Thyroid gland (tissue), 4 donors: ENCODE results near the gene MTA1. TPM values are rescaled to one million over a fixed set of nuclear protein-coding genes. Genes with fewer than 3 reads are reported as not detected.

Source experiments
- DNase-seq, 2 donors: peaks; one replicate each; pipeline ENCODE4 v3.0.0-alpha.2; 2019
- H3K27ac ChIP-seq, 3 donors: fragments of 200-600 bp; sonication (generic); 1 replicate in 2 of 3; 2 replicates in 1 of 3; pipeline ENCODE4 v1.5.1; 2016 to 2019; ENCODE audit warnings: mild to moderate bottlenecking in 1 of 3, moderate library complexity in 1 of 3
- H3K27me3 ChIP-seq: fragments of 200-600 bp; sonication (generic); one replicate; pipeline ENCODE4 v1.5.1; 2019
- H3K36me3 ChIP-seq, 2 donors: fragments of 200-600 bp; sonication (generic); one replicate each; pipeline ENCODE4 v1.5.1; 2016 to 2019
- H3K4me1 ChIP-seq, 2 donors: fragments of 200-600 bp; sonication (generic); one replicate each; pipeline ENCODE4 v1.5.1; 2017 to 2019
- H3K4me3 ChIP-seq, 3 donors: fragments of 200-600 bp; sonication (generic); replicated peaks in 1 of 3; 1 replicate in 2 of 3; 2 replicates in 1 of 3; pipeline ENCODE4 v1.5.1; 2016; ENCODE audit warnings: mild to moderate bottlenecking in 1 of 3
- H3K9me3 ChIP-seq: fragments of 200-600 bp; sonication (generic); one replicate; pipeline ENCODE4 v1.5.1; 2017
- CTCF ChIP-seq, 6 experiments: fragments of 200-600 bp in 3 of 6; fragments of 450-650 bp in 3 of 6; sonication (generic) in 3 of 6; IDR thresholded peaks; one replicate each; pipeline ENCODE4 v1.5.1; 2016 to 2019; ENCODE audit warnings: antibody characterized with exemption in 6 of 6, mild to moderate bottlenecking in 2 of 6, inconsistent platforms in 1 of 6, moderate library complexity in 1 of 6
- POLR2A ChIP-seq, 2 donors: fragments of 450-650 bp; IDR thresholded peaks; one replicate each; pipeline ENCODE4 v1.6.1; 2017; ENCODE audit warnings: antibody characterized with exemption in 2 of 2, mild to moderate bottlenecking in 2 of 2, moderate library complexity in 1 of 2
- WGBS, 2 donors: methylation state at CpG; one replicate each; pipeline ENCODE4 v1.1.5; 2017; 5-methylcytosine and 5-hydroxymethylcytosine counted together
- intact Hi-C: fragments of 100-400 bp; cut with DNase I; formaldehyde crosslinking; loops from one replicate; pipeline ENCODE4 v1.15.1; 2023
- total RNA-seq, 4 donors: library from RNA; depleted of rRNA; stranded (reverse); fragments of >200 nt; gene quantifications; one replicate each; pipeline ENCODE4 v1.2.3, GENCODE V29; 2016

MTA1 gene
- total RNA-seq, 4 donors from 2014 or later, result 66.2 to 111 (median 90.0) TPM

DNA sequence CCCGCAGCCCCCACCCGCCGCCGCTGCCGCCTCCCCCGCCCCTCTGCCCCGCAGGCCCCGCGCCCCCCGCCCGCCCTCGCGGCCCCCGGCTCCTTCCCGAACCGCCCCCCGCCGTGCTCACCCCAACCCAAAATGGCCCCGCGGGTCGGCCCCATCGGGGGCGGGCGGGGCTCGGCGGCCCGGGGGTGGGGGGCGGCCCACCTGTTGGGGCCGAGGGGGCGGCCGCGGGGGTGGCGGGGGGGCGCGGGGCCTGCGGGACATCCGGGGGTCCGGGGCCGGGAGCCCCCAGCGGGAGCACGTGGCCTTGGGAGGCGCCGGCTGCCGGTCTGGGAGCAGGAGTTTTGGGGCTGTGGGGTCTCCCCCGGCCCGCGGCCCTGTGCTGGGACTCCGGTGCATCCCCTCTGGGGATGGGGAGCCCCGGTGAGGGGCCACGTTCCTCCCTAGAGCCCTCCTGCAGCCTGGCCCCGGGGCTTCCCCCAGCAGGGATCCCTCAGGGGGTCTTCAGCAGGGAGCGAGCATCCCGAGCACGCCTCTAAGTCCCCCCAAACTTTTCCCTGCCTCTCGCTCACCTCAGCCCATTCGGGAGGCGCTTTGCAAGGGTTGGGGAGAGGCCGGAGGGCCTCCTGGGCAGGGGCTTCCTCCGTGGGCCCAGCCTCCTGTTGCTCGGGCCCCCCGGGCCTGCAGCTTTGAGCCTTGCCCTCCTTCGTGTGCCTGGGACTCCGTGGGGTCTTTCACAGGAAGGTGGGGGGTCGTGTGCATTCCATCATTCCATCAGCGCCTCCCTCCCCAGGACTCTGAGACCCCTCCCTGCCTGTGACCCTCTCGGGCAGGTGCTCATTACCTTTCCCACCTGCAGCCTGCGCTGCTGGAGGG, 710 bp downstream of the MTA1 start:
- H3K27ac ChIP-seq, result peak overlapping the region; percentile 29 to 74 (median 49)
- no peaks in the 10 kb centered on the region for H3K9me3 ChIP-seq
- H3K4me3 ChIP-seq, result peak overlapping the region; percentile 17 to 77 (median 47)
- H3K4me1 ChIP-seq, result peaks cover 26 to 32% of the 10 kb centered on the region in 2 donors
- WGBS, 2 donors, result 8 to 9% methylated on average over 19 to 20 of the region's 67 CpGs
- intact Hi-C loops, result no loop called here
- H3K27me3 ChIP-seq, result no peaks in the 10 kb centered on the region
- no peaks in the 10 kb centered on the region for H3K36me3 ChIP-seq
- no peak for DNase-seq
- TF ChIP-seq CTCF (IDR thresholded peaks at IDR 0.05), result no peak
- TF ChIP-seq POLR2A (IDR thresholded peaks at IDR 0.05), result no peak

DNA sequence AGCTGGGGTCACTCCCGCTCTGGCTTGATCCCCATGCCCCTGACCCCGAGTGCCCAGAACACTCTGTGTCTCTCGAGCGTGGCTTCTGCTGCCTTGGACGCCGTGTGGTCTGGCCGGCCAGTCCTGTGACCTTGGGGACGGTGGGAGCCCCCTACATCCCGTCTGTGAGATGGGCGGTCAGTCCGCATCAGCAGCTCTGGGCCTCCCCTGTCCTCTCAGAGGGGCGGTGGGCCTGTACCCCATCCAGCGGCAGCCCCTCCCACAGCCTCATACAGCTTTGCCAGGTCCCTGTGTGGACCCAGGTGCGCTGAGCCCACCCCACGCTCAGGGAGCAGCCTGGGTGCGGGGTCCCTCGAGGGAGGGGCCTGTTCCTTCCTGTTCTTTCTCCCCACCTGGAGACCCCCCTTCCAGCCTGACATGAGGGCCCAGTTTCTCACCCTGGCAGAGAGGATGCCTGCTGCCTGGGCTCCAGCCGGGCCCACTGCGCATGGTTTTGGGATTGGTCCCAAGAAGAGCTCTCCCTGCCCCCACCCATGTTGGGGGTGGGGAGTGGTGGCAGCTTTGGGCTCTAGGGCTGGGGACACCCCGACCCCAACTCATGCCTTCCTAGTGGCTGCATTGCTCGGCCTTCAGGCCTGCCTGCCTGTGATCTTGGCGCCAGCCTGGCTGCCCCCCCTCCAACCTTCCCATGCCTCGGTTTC, 1.5 kb downstream of the MTA1 start:
- WGBS, 2 donors, result 59 to 69% methylated on average over 13 of the region's 23 CpGs
- Histone ChIP-seq H3K4me3 (peak overlapping the region in 1 of 3 donors; percentile 77), H3K36me3 (no peaks in the 10 kb centered on the region), H3K9me3 (no peaks in the 10 kb centered on the region), H3K27me3 (no peaks in the 10 kb centered on the region), H3K4me1 (peaks cover 23 to 29% of the 10 kb centered on the region in 2 donors), H3K27ac (peak overlapping the region in 2 of 3 donors; percentile 15 to 28)
- intact Hi-C loops, result no loop called here
- TF ChIP-seq POLR2A (IDR thresholded peaks at IDR 0.05), result no peak
- TF ChIP-seq CTCF (IDR thresholded peaks at IDR 0.05), result no peak
- DNase-seq, result no peak

DNA sequence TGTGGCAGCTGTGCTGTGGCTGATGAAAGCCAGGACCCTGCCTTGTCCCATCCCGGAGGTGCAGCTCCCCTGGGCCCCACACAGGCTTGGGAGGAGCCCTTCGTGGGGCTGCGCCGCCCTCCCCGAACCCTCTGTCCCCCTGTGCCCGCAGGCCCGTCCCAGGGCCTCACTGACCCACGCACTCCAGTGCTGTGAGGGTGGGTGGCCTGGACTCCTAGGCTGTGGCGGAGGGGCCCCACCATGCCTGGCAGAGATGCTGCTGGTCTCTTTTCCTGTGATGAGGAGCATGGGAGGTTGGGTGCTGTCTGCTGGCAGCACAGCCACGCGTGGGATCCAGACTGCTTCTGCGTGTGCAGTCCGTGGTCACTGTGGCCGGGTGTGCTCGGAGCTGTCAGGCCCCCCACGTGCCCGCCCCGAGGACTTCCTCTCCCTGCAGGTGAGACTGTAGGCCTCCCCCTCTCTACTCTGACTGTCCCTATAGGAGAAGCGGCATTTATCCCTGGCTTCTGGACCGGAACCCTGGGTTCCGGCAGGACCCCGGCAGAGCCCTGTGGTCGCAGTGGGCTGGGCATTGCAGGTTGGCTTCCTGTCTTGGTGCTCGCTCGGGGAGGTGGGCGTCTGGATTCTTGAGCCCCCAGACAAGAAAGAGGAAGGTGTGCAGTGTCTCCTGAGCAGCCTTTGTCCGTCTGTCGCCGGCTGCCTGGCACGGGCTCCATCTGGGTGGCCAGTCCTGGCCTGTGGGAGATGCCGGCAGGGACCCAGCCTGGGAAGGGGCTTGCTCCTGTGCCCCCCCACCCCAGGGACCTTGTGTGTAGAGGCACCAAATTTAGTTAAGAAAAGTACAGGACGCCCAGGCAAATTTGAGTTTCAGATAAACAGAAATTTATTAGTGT, 2.3 kb downstream of the MTA1 start:
- intact Hi-C loops, result no loop called here
- TF ChIP-seq POLR2A (IDR thresholded peaks at IDR 0.05) (no peak), CTCF (IDR thresholded peaks at IDR 0.05) (no peak)
- Histone ChIP-seq H3K27me3 (no peaks in the 10 kb centered on the region), H3K4me3 (no peak overlapping the region), H3K27ac (peak overlapping the region in 1 of 3 donors; percentile 28), H3K36me3 (no peaks in the 10 kb centered on the region), H3K9me3 (no peaks in the 10 kb centered on the region), H3K4me1 (peaks cover 23 to 29% of the 10 kb centered on the region in 2 donors)
- WGBS, 2 donors, result 68 to 88% methylated on average over 11 to 27 of the region's 32 CpGs
- DNase-seq, result no peak

DNA sequence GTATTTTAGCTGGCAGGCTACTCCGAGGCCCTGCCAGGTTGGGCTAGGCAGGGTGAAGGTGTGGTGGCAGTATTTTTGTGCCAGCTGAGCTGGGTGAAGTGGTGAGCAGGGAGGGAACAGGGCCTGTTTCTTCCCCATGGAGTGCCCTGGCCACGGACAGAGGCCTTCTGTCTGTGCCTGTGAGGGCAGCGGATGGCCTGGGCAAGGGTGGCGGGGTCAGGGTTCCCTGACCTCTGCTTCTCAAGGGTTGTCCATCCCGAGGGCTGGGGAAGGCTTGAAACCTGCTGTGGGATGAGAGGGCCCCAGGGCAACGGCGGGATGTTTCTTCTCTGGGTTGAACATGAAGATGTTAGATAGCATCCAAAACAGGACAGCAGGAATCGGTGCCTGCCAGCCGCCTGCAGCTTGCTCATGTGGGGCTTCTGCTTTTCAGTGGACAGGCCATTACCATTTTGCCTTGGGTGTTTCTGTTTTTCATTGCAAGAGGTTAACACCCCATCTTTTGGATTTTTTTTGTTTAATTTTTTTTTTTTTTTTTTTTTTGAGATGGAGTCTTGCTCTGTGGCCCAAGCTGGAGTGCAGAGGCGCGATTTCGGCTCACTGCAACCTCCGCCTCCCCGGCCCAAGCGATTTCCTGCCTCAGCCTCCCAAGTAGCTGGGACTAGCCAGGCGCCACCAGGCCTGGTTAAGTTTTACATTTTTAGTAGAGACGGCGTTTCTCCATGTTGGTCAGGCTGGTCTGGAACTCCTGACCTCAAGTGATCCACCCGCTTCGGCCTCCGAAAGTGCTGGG, 3.3 kb downstream of the MTA1 start:
- Histone ChIP-seq H3K36me3 (no peaks in the 10 kb centered on the region), H3K9me3 (no peaks in the 10 kb centered on the region), H3K27me3 (no peaks in the 10 kb centered on the region), H3K27ac (no peak overlapping the region), H3K4me3 (no peak overlapping the region), H3K4me1 (peaks cover 23 to 29% of the 10 kb centered on the region in 2 donors)
- intact Hi-C loops, result no loop called here
- DNase-seq, result peak; percentile 59 to 66
- 81 to 84% methylated on average over 21 of the region's 21 CpGs for WGBS, 2 donors
- no peak for TF ChIP-seq CTCF (IDR thresholded peaks at IDR 0.05)
- TF ChIP-seq POLR2A (IDR thresholded peaks at IDR 0.05), result no peak
